ENCODE data around the gene MMUT. TPM values are rescaled to one million over a fixed set of nuclear protein-coding genes. Genes with fewer than 3 reads are reported as not detected.
A peak's percentile ranks its signal among the peaks of the same experiment; 100 is the strongest.
"Not testable (repeated sequence)": the region's sequence is repeated elsewhere in the genome, so short reads cannot be mapped to it uniquely, and the experiment has no call there.

MMUT gene
- total RNA-seq, 4 donors from 2014 or later: 8.4 to 31.1 (median 16.5) TPM

- TF ChIP-seq POLR2AphosphoS5 (IDR thresholded peaks at IDR 0.05): no peak
- TF ChIP-seq EP300 (IDR thresholded peaks at IDR 0.05; ENCODE audit: low read depth): no peak
- no peak for TF ChIP-seq CTCF (IDR thresholded peaks at IDR 0.05)
- no peak for TF ChIP-seq POLR2A (IDR thresholded peaks at IDR 0.05)
- 50 to 59% methylated on average over 3 of the region's 3 CpGs for WGBS, 2 donors (ENCODE audit: low coverage in 1 of 2)
- intact Hi-C loops (cut with DNase I; ENCODE audit: low total_unique reads): no loop called here
- peaks cover 0 to 8% (median 4%) of the 10 kb centered on the region in 4 donors for H3K4me1 ChIP-seq
- in situ Hi-C loops (cut with MboI; ENCODE audit: low pct_ligation_motif_present in 1 of 4, low pct_unique_long_range_greater_than_20kb in 1 of 4, low sequenced_read_pairs in 3 of 4): no loop called here
- H3K27ac ChIP-seq: peak overlapping the region; percentile 20 to 55 (median 36)
- no peaks in the 10 kb centered on the region for H3K27me3 ChIP-seq
- no peaks in the 10 kb centered on the region for H3K36me3 ChIP-seq
- no peak overlapping the region for H3K4me3 ChIP-seq
- DNase-seq: no peak
- no peaks in the 10 kb centered on the region for H3K9me3 ChIP-seq
These were observed 16.4 kb upstream of the MMUT start for GRCh38 chr6:49479308-49479970.

- H3K9me3 ChIP-seq; H3K4me1 ChIP-seq; intact Hi-C loops (cut with DNase I; ENCODE audit: low total_unique reads); in situ Hi-C loops (cut with MboI; ENCODE audit: low pct_ligation_motif_present in 1 of 4, low pct_unique_long_range_greater_than_20kb in 1 of 4, low sequenced_read_pairs in 3 of 4); H3K27me3 ChIP-seq; H3K27ac ChIP-seq; DNase-seq; H3K4me3 ChIP-seq: not testable (repeated sequence)
- H3K36me3 ChIP-seq: peaks cover 0 to 21% (median 0%) of the 10 kb centered on the region in 4 donors
- 100% methylated on average over 2 of the region's 2 CpGs; no CpG with 5 or more reads in 1 of the 2 donors for WGBS, 2 donors (ENCODE audit: low coverage in 1 of 2)
These were observed 13.5 kb upstream of the MMUT start for GRCh38 chr6:49476564-49476963.

GRCh38 chr6:49468042-49468441 lies 5.0 kb upstream of the MMUT start:
- no peak overlapping the region for H3K4me3 ChIP-seq
- H3K9me3 ChIP-seq: no peaks in the 10 kb centered on the region
- in situ Hi-C loops (cut with MboI; ENCODE audit: low pct_ligation_motif_present in 1 of 4, low pct_unique_long_range_greater_than_20kb in 1 of 4, low sequenced_read_pairs in 3 of 4) (no loop called here), intact Hi-C loops (cut with DNase I; ENCODE audit: low total_unique reads) (no loop called here)
- no peak overlapping the region for H3K27ac ChIP-seq
- DNase-seq: no peak
- TF ChIP-seq POLR2AphosphoS5 (IDR thresholded peaks at IDR 0.05): no peak
- no peak for TF ChIP-seq EP300 (IDR thresholded peaks at IDR 0.05; ENCODE audit: low read depth)
- no peak for TF ChIP-seq CTCF (IDR thresholded peaks at IDR 0.05)
- TF ChIP-seq POLR2A (IDR thresholded peaks at IDR 0.05): no peak
- H3K36me3 ChIP-seq: peaks cover 0 to 13% (median 0%) of the 10 kb centered on the region in 4 donors
- H3K4me1 ChIP-seq: peaks cover 5 to 11% (median 7%) of the 10 kb centered on the region in 4 donors
- WGBS, 2 donors (ENCODE audit: low coverage in 1 of 2): 85 to 98% methylated on average over 1 to 9 of the region's 9 CpGs
- no peaks in the 10 kb centered on the region for H3K27me3 ChIP-seq

- Histone ChIP-seq H3K4me3 (no peak overlapping the region), H3K36me3 (no peaks in the 10 kb centered on the region), H3K27ac (no peak overlapping the region), H3K4me1 (peaks cover 5 to 31% (median 23%) of the 10 kb centered on the region in 4 donors), H3K9me3 (no peaks in the 10 kb centered on the region), H3K27me3 (no peaks in the 10 kb centered on the region)
- no peak for DNase-seq
- TF ChIP-seq POLR2A (IDR thresholded peaks at IDR 0.05): no peak
- TF ChIP-seq POLR2AphosphoS5 (IDR thresholded peaks at IDR 0.05): no peak
- TF ChIP-seq CTCF (IDR thresholded peaks at IDR 0.05): no peak
- no peak for TF ChIP-seq EP300 (IDR thresholded peaks at IDR 0.05; ENCODE audit: low read depth)
- in situ Hi-C loops (cut with MboI; ENCODE audit: low pct_ligation_motif_present in 1 of 4, low pct_unique_long_range_greater_than_20kb in 1 of 4, low sequenced_read_pairs in 3 of 4): no loop called here
- intact Hi-C loops (cut with DNase I; ENCODE audit: low total_unique reads): no loop called here
- 93 to 100% methylated on average over 1 to 2 of the region's 2 CpGs for WGBS, 2 donors (ENCODE audit: low coverage in 1 of 2)
These were observed 1.6 kb upstream of the MMUT start for GRCh38 chr6:49464691-49465090.

- no peaks in the 10 kb centered on the region for H3K27me3 ChIP-seq
- peaks cover 5 to 31% (median 23%) of the 10 kb centered on the region in 4 donors for H3K4me1 ChIP-seq
- TF ChIP-seq POLR2A (IDR thresholded peaks at IDR 0.05) (no peak), EP300 (IDR thresholded peaks at IDR 0.05; ENCODE audit: low read depth) (no peak), POLR2AphosphoS5 (IDR thresholded peaks at IDR 0.05) (no peak), CTCF (IDR thresholded peaks at IDR 0.05) (no peak)
- H3K27ac ChIP-seq: peak overlapping the region; percentile 83 to 93 (median 86)
- WGBS, 2 donors (ENCODE audit: low coverage in 1 of 2): 0 to 20% methylated on average over 1 to 4 of the region's 4 CpGs
- peak overlapping the region; percentile 34 to 75 (median 72) for H3K4me3 ChIP-seq
- in situ Hi-C loops (cut with MboI; ENCODE audit: low pct_ligation_motif_present in 1 of 4, low pct_unique_long_range_greater_than_20kb in 1 of 4, low sequenced_read_pairs in 3 of 4) (no loop called here), intact Hi-C loops (cut with DNase I; ENCODE audit: low total_unique reads) (no loop called here)
- H3K36me3 ChIP-seq: no peaks in the 10 kb centered on the region
- no peaks in the 10 kb centered on the region for H3K9me3 ChIP-seq
- DNase-seq: no peak
These were observed 537 bp upstream of the MMUT start for GRCh38 chr6:49463612-49463967.

All from transverse colon (tissue), 4 donors.